Neutrophil (primary cell): ENCODE measurements around the gene KCNN2.

Source experiments
- H3K27ac ChIP-seq: fragments of 200-600 bp; sonication (generic); 2 replicates; pipeline ENCODE4 v1.5.1; 2016; ENCODE audit warnings: mild to moderate bottlenecking, moderate library complexity
- H3K27me3 ChIP-seq: fragments of 200-600 bp; sonication (generic); 2 replicates; pipeline ENCODE4 v1.6.0; 2016; ENCODE audit warnings: mild to moderate bottlenecking
- H3K36me3 ChIP-seq: fragments of 200-600 bp; sonication (generic); 2 replicates; pipeline ENCODE4 v1.5.1; 2017
- H3K4me1 ChIP-seq, 2 experiments: fragments of 200-600 bp in 1 of 2; sonication (generic) in 1 of 2; 1 replicate in 1 of 2; 2 replicates in 1 of 2; pipeline versions ENCODE4 v1.5.1 to v1.6.1; 2013 to 2016; ENCODE audit warnings: low read depth in 1 of 2, low read length in 1 of 2, mild to moderate bottlenecking in 1 of 2, moderate library complexity in 1 of 2; ENCODE audit not compliant: control insufficient read depth in 1 of 2, insufficient read depth in 1 of 2
- H3K4me3 ChIP-seq, 2 experiments: fragments of 200-600 bp in 1 of 2; sonication (generic) in 1 of 2; 1 replicate in 1 of 2; 2 replicates in 1 of 2; pipeline ENCODE4 v1.5.1; 2013 to 2016; ENCODE audit warnings: low read depth in 1 of 2, low read length in 1 of 2, mild to moderate bottlenecking in 1 of 2, moderate library complexity in 1 of 2
- H3K9me3 ChIP-seq: fragments of 200-600 bp; sonication (generic); 2 replicates; pipeline ENCODE4 v1.5.1; 2016
- CTCF ChIP-seq: fragments of 200-600 bp; sonication (generic); IDR thresholded peaks from 2 replicates; pipeline ENCODE4 v1.5.1; 2016; ENCODE audit warnings: antibody characterized with exemption

Gene KCNN2

GRCh38 chr5:114355086-114355830 is 6.6 kb upstream of the KCNN2 start:
- Histone ChIP-seq H3K4me3 (no peak overlapping the region), H3K4me1 (no peaks in the 10 kb centered on the region), H3K9me3 (no peaks in the 10 kb centered on the region), H3K27ac (no peak overlapping the region), H3K27me3 (peaks cover 30% of the 10 kb centered on the region), H3K36me3 (no peaks in the 10 kb centered on the region)
- TF ChIP-seq CTCF = no peak

- no peaks in the 10 kb centered on the region for H3K9me3 ChIP-seq
- peaks cover 61% of the 10 kb centered on the region for H3K27me3 ChIP-seq
- no peak overlapping the region for H3K4me3 ChIP-seq
- H3K4me1 ChIP-seq = no peaks in the 10 kb centered on the region
- no peak for TF ChIP-seq CTCF
- no peaks in the 10 kb centered on the region for H3K36me3 ChIP-seq
- no peak overlapping the region for H3K27ac ChIP-seq
Measured at GRCh38 chr5:114358329-114358728, 3.5 kb upstream of the KCNN2 start.

- Histone ChIP-seq H3K4me1 (no peaks in the 10 kb centered on the region), H3K27ac (no peak overlapping the region), H3K9me3 (no peaks in the 10 kb centered on the region), H3K36me3 (no peaks in the 10 kb centered on the region), H3K4me3 (no peak overlapping the region), H3K27me3 (peaks cover 81% of the 10 kb centered on the region)
- no peak for TF ChIP-seq CTCF
Measured at GRCh38 chr5:114360357-114360756, 1.5 kb upstream of the KCNN2 start.

- Histone ChIP-seq H3K9me3 (no peaks in the 10 kb centered on the region), H3K27ac (no peak overlapping the region), H3K4me1 (no peaks in the 10 kb centered on the region), H3K36me3 (no peaks in the 10 kb centered on the region), H3K27me3 (peaks cover 84% of the 10 kb centered on the region), H3K4me3 (no peak overlapping the region)
- no peak for TF ChIP-seq CTCF
Measured at GRCh38 chr5:114360816-114361723, 800 bp upstream of the KCNN2 start.

- Histone ChIP-seq H3K4me3 (no peak overlapping the region), H3K27me3 (peaks cover 82% of the 10 kb centered on the region), H3K36me3 (no peaks in the 10 kb centered on the region), H3K4me1 (no peaks in the 10 kb centered on the region), H3K9me3 (no peaks in the 10 kb centered on the region), H3K27ac (no peak overlapping the region)
- TF ChIP-seq CTCF = no peak
Measured at GRCh38 chr5:114362197-114362976, 517 bp downstream of the KCNN2 start.
